Measurements from ENCODE around the gene PUSL1.

Gene PUSL1

DNA sequence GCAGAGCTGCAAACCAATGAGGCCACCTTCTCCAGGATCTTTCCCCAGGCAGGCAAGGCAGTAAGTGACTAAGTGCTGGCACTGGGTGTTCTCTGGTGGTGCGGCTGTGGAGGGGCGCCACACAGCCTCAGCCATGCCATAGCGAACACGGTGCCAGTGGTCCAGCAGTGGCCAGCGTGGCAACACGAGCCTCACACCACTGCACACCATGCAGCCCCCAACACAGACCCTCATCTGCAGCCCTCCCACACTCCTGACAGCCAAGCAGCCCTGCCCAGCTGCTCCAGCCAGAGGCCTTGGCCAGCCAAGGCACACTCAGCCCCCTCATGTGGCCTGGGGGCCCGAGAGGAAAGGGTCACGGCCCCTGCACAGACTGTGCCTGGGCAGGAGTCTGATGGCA, 13.1 kb downstream of the PUSL1 start:
- Histone ChIP-seq H3K27me3 (ENCODE audit: insufficient read depth, poor library complexity, severe bottlenecking) (no peaks in the 10 kb centered on the region), H3K27ac (replicated peaks) (no peak overlapping the region; the same call in 1 of the 2 replicates), H3K4me3 (replicated peaks; ENCODE audit: insufficient read depth, low read length) (no peak overlapping the region)
- TF ChIP-seq SPI1 (IDR thresholded peaks at IDR 0.05; ENCODE audit: borderline replicate concordance, low read depth) (no peak), POLR2AphosphoS5 (IDR thresholded peaks at IDR 0.05; ENCODE audit: low read depth) (no peak), GABPA (IDR thresholded peaks at IDR 0.05; ENCODE audit: low read depth) (no peak)
- TF ChIP-seq, protein P1, sequence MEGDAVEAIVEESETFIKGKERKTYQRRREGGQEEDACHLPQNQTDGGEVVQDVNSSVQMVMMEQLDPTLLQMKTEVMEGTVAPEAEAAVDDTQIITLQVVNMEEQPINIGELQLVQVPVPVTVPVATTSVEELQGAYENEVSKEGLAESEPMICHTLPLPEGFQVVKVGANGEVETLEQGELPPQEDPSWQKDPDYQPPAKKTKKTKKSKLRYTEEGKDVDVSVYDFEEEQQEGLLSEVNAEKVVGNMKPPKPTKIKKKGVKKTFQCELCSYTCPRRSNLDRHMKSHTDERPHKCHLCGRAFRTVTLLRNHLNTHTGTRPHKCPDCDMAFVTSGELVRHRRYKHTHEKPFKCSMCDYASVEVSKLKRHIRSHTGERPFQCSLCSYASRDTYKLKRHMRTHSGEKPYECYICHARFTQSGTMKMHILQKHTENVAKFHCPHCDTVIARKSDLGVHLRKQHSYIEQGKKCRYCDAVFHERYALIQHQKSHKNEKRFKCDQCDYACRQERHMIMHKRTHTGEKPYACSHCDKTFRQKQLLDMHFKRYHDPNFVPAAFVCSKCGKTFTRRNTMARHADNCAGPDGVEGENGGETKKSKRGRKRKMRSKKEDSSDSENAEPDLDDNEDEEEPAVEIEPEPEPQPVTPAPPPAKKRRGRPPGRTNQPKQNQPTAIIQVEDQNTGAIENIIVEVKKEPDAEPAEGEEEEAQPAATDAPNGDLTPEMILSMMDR (IDR thresholded peaks at IDR 0.05; ENCODE audit: insufficient read depth, low read length) = no peak
- TF ChIP-seq, protein P2, sequence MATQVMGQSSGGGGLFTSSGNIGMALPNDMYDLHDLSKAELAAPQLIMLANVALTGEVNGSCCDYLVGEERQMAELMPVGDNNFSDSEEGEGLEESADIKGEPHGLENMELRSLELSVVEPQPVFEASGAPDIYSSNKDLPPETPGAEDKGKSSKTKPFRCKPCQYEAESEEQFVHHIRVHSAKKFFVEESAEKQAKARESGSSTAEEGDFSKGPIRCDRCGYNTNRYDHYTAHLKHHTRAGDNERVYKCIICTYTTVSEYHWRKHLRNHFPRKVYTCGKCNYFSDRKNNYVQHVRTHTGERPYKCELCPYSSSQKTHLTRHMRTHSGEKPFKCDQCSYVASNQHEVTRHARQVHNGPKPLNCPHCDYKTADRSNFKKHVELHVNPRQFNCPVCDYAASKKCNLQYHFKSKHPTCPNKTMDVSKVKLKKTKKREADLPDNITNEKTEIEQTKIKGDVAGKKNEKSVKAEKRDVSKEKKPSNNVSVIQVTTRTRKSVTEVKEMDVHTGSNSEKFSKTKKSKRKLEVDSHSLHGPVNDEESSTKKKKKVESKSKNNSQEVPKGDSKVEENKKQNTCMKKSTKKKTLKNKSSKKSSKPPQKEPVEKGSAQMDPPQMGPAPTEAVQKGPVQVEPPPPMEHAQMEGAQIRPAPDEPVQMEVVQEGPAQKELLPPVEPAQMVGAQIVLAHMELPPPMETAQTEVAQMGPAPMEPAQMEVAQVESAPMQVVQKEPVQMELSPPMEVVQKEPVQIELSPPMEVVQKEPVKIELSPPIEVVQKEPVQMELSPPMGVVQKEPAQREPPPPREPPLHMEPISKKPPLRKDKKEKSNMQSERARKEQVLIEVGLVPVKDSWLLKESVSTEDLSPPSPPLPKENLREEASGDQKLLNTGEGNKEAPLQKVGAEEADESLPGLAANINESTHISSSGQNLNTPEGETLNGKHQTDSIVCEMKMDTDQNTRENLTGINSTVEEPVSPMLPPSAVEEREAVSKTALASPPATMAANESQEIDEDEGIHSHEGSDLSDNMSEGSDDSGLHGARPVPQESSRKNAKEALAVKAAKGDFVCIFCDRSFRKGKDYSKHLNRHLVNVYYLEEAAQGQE (IDR thresholded peaks at IDR 0.05; ENCODE audit: insufficient replicate concordance, low read depth) = no peak
- no peak for DNase-seq (ENCODE audit: low read depth in 1 of 2, low spot score in 1 of 2)

DNA sequence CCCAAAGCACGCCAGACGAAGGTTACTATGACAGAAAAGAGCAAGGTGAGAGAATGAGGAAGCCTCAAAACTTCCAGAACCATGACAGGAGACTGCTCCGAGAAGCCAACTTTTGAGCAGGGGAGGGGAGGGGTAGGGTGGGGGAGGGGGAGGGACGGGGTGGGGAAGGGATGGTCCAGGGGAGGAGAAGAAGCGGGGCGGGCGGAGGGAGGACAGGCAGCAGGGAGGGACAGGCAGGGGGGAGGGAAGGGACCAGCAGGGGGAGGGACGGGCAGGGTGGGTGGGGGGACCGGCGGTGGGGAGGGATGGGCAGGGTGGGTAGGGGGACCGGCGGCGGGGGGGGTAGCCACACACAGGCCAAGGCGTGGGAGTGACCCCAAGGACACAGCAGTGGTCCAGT, 14.0 kb downstream of the PUSL1 start:
- TF ChIP-seq, protein P1 (IDR thresholded peaks at IDR 0.05; ENCODE audit: insufficient read depth, low read length) = no peak
- DNase-seq (ENCODE audit: low read depth in 1 of 2, low spot score in 1 of 2) = no peak
- no peak overlapping the region for H3K27ac ChIP-seq (replicated peaks)
- no peak overlapping the region for H3K4me3 ChIP-seq (replicated peaks; ENCODE audit: insufficient read depth, low read length)
- no peaks in the 10 kb centered on the region for H3K27me3 ChIP-seq (ENCODE audit: insufficient read depth, poor library complexity, severe bottlenecking)

DNA sequence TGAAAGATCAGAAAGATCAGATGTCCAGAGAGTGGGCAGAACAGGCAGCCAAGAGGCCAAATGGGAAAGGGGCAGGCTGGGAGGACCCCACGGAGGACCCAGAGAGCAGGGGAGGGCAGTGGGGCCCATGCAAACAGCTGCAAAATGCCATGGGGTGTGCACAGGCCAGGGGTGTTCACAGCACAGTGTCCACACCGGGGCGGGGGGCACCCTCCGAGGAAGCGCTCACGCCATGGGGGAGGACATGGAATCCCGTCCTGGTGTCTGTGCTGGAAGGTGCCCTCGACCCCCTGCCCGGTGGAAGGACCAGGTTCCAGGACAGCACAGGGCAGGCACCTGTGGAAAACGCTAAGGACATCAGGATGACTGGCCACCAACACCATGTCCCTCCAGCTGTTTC, 14.6 kb downstream of the PUSL1 start:
- H3K4me3 ChIP-seq (replicated peaks; ENCODE audit: insufficient read depth, low read length) = no peak overlapping the region
- H3K27ac ChIP-seq (replicated peaks) = no peak overlapping the region

More for the DNA sequence above, 14.6 kb downstream of the PUSL1 start:
- TF ChIP-seq, protein P2 (IDR thresholded peaks at IDR 0.05; ENCODE audit: insufficient replicate concordance, low read depth) = no peak
- no peak for TF ChIP-seq GABPA (IDR thresholded peaks at IDR 0.05; ENCODE audit: low read depth)
- no peak for TF ChIP-seq POLR2AphosphoS5 (IDR thresholded peaks at IDR 0.05; ENCODE audit: low read depth)
- TF ChIP-seq, protein P1 (IDR thresholded peaks at IDR 0.05; ENCODE audit: insufficient read depth, low read length) = no peak
- TF ChIP-seq SPI1 (IDR thresholded peaks at IDR 0.05; ENCODE audit: borderline replicate concordance, low read depth) = no peak
- H3K27me3 ChIP-seq (ENCODE audit: insufficient read depth, poor library complexity, severe bottlenecking) = no peaks in the 10 kb centered on the region
- DNase-seq (ENCODE audit: low read depth in 1 of 2, low spot score in 1 of 2) = no peak
